GM12873 (cell line): ENCODE measurements around the gene LACC1.

ENCODE experiments used
- CTCF ChIP-seq: IDR thresholded peaks from 2 replicates; pipeline ENCODE4 v1.5.1; 2012; ENCODE audit warnings: low read depth, mild to moderate bottlenecking, moderate library complexity, low read length, control low read depth; ENCODE audit not compliant: insufficient read depth; ENCODE audit errors: missing control alignments

The LACC1 gene

DNA sequence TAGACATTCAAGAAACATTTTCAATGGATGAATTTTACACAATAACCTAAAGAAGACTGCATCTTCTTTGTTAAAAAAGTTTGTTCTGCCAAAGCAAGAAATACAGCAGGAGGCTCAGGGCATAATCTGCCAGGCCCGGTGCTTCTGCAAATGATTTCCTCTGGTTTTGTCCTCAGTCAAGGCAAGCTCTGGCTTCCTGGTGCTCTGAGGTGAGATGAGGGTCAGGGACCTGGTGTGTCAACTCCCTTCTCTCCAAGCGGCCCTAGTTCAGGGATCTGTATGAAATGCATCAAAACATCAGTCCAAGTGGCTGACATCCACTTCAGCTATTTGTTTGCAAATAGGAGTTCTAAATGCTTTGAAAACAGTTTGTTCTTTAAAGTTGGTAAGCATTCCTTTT lies 31.6 kb downstream of the LACC1 start:
- no peak for TF ChIP-seq CTCF

DNA sequence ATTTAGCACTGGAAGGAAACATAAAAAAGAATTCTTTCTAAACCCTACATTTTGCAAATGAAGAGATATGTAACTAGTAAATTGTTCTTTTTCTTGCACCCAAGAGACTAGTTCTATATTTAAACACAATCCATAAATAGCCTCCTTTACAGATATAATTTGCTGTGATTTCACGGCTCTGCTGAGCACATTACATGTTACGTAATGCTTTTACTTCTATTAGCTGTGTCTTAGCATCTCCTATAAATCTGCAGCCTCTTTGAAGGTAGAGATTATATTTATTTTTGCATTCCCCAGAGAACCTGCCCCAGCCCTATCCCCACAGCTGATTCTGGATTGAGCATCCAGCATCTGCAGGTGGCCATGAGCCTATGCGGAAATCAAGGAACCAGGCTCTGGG lies 32.2 kb downstream of the LACC1 start:
- TF ChIP-seq CTCF: no peak

DNA sequence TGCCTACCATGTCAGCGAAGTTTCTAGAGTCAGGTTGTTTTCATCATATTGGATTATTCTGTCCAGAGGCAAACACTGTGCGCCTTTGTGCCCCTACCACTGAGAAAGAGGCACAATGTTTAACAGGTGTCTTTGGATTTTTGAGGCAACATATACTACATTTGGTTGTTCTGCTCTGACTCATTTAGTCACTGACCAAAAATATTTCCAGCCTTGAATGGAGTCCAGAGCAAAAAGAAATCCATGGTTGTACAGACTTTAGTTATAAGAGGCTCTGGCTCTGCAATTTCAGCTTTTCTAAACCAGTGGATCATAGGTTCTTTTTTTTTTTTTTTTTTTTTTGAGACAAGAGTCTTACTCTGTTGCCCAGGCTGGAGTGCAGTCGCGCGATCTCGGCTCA lies 35.7 kb downstream of the LACC1 start:
- TF ChIP-seq CTCF: no peak

- no peak for TF ChIP-seq CTCF
Measured at GRCh38 chr13:43916828-43917227, 37.1 kb downstream of the LACC1 start.

GRCh38 chr13:43918636-43919035 lies 38.9 kb downstream of the LACC1 start:
- no peak for TF ChIP-seq CTCF

- no peak for TF ChIP-seq CTCF
Measured at GRCh38 chr13:43920965-43921674, 41.4 kb downstream of the LACC1 start.

DNA sequence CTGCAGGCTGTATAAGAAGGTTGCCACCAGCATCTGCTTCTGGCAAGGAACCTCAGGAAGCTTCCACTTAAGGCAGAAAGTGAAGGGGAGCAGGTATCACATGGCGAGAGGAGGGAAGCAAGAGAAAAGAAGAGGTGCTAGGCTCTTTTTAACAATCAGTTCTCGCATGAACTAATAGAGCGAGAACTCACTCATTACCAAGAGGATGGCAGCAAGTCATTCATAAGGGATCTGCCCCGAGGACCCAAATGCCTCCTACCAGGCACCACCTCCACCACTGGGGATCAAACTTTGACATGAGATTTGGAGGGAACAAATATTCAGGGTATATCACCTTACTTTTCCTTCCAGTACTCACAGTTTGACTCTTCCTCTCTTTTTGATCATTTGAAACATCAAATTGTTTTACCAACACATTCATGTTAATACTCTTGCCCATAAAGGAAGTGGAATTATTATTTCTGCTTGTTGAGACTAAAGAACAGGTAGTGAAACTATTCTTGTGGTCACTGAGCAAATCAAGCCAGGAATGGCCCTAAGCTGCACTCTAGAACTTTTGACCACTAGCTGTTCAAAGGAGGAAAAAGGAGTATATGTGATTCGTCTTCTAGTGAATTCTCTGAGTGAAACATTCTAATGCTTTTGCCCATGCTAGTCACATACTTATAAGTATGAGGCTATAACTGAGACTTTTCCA lies 45.0 kb downstream of the LACC1 start:
- TF ChIP-seq CTCF: no peak
